Thyroid gland (tissue), 4 donors: ENCODE measurements around the gene GCLC.

Source experiments
- CTCF ChIP-seq, 6 experiments: fragments of 200-600 bp in 3 of 6; fragments of 450-650 bp in 3 of 6; sonication (generic) in 3 of 6; IDR thresholded peaks; one replicate each; pipeline ENCODE4 v1.5.1; 2016 to 2019; ENCODE audit warnings: antibody characterized with exemption in 6 of 6, mild to moderate bottlenecking in 2 of 6, inconsistent platforms in 1 of 6, moderate library complexity in 1 of 6
- POLR2A ChIP-seq, 2 donors: fragments of 450-650 bp; IDR thresholded peaks; one replicate each; pipeline ENCODE4 v1.6.1; 2017; ENCODE audit warnings: antibody characterized with exemption in 2 of 2, mild to moderate bottlenecking in 2 of 2, moderate library complexity in 1 of 2

GRCh38 chr6:53492860-53493634 lies 51.9 kb downstream of the GCLC start:
- TF ChIP-seq CTCF (IDR thresholded peaks at IDR 0.05): peak; percentile 37 to 87 (median 66)
- TF ChIP-seq POLR2A (IDR thresholded peaks at IDR 0.05): no peak
